Kidney (tissue), 14 donors: Measurements from ENCODE around the gene HOXB2. TPM values are rescaled to one million over a fixed set of nuclear protein-coding genes. Genes with fewer than 3 reads are reported as not detected.

Source experiments
- DNase-seq, 5 donors: peaks; one replicate each; pipeline ENCODE4 v3.0.0-alpha.2; 2013 to 2020
- FAIRE-seq: peaks from 2 replicates; lab custom pipeline; 2012; peaks lifted over from hg19 to GRCh38; lab: Jason Lieb, UNC
- H3K27ac ChIP-seq, 2 donors: one replicate each; pipeline ENCODE4 v1.7.0; 2013; ENCODE audit warnings: low read depth in 2 of 2, low read length in 2 of 2, inconsistent platforms in 1 of 2
- H3K27me3 ChIP-seq: one replicate; pipeline ENCODE4 v1.7.1; 2013; ENCODE audit warnings: low read length, inconsistent platforms; ENCODE audit not compliant: control insufficient read depth, insufficient read depth
- H3K36me3 ChIP-seq, 3 donors: one replicate each; pipeline versions ENCODE4 v1.7.0 to v1.7.1; 2013; ENCODE audit warnings: low read length in 3 of 3, control low read depth in 1 of 3, inconsistent platforms in 1 of 3; ENCODE audit not compliant: insufficient read depth in 3 of 3, control insufficient read depth in 2 of 3
- H3K4me1 ChIP-seq, 3 donors: one replicate each; pipeline versions ENCODE4 v1.7.0 to v1.7.1; 2013; ENCODE audit warnings: low read length in 3 of 3, inconsistent platforms in 1 of 3, low read depth in 1 of 3; ENCODE audit not compliant: control insufficient read depth in 2 of 3, insufficient read depth in 2 of 3
- H3K4me3 ChIP-seq, 3 donors: one replicate each; pipeline versions ENCODE4 v1.7.0 to v1.8.1; 2013; ENCODE audit warnings: low read length in 3 of 3, control low read depth in 1 of 3, inconsistent platforms in 1 of 3
- H3K9ac ChIP-seq, 3 donors: one replicate each; pipeline versions ENCODE4 v1.7.0 to v1.7.1; 2013; ENCODE audit warnings: low read length in 3 of 3, control low read depth in 1 of 3, inconsistent platforms in 1 of 3
- H3K9me3 ChIP-seq, 3 donors: one replicate each; pipeline versions ENCODE4 v1.7.0 to v1.7.1; 2013; ENCODE audit warnings: low read length in 3 of 3, control low read depth in 1 of 3, inconsistent platforms in 1 of 3; ENCODE audit not compliant: control insufficient read depth in 2 of 3, insufficient read depth in 1 of 3
- CTCF ChIP-seq: IDR thresholded peaks from 3 replicates; pipeline ENCODE4 v1.5.1; 2012; ENCODE audit warnings: mild to moderate bottlenecking, moderate library complexity, borderline replicate concordance; ENCODE audit not compliant: insufficient read depth; ENCODE audit errors: extremely low read depth
- intact Hi-C: fragments of 100-400 bp; cut with DNase I; formaldehyde crosslinking; loops from one replicate; pipeline ENCODE4 v1.11.1; 2022
- polyA plus RNA-seq: library from polyadenylated mRNA; stranded (reverse); fragments of 350-450 nt; fragmentation: Illumina TruSeq; extraction: RNeasy Lipid Tissue Mini Kit (QIAGEN cat#74804); gene quantifications from one replicate; pipeline ENCODE4 v1.2.3, GENCODE V29; 2014; ENCODE audit warnings: low read depth, low replicate concordance; ENCODE audit not compliant: insufficient read depth
- total RNA-seq: library from RNA; stranded (reverse); fragmentation: NEBNext Ultra II Directional; extraction: Animal tissue kit (Norgen Biotek cat#: 25700); gene quantifications from one replicate; pipeline ENCODE4 v1.2.1, GENCODE V29; 2021
- donor health status: control.
- donor health status: control.
- donor health status: control.
- donor health status: control.
- donor health status: control.
- donor health status: DM: yes; HTN: yes; CAD: no.
- donor health status: Normal renal cell carcinoma (clear cell type).

The HOXB2 gene
- total and polyA plus RNA-seq, 2 donors from 2014 or later = 30.7 to 61.9 TPM

GRCh38 chr17:48587276-48588073 is 42.6 kb upstream of the HOXB2 start:
- H3K27ac ChIP-seq = peak overlapping the region; percentile 93 to 98
- H3K4me1 ChIP-seq = peaks cover 12 to 31% (median 16%) of the 10 kb centered on the region in 3 donors
- DNase-seq (peak in 3 of 5 donors; percentile 79 to 95 (median 93)), FAIRE-seq (no peak)
- intact Hi-C loops = no loop called here
- no peaks in the 10 kb centered on the region for H3K9me3 ChIP-seq
- no peaks in the 10 kb centered on the region for H3K27me3 ChIP-seq
- TF ChIP-seq CTCF = no peak
- H3K9ac ChIP-seq = peak overlapping the region; percentile 86 to 95 (median 91)
- H3K36me3 ChIP-seq = peaks cover 0 to 5% (median 0%) of the 10 kb centered on the region in 3 donors
- H3K4me3 ChIP-seq = peak overlapping the region; percentile 87 to 93 (median 88)

GRCh38 chr17:48586355-48587258 is 41.7 kb upstream of the HOXB2 start:
- Histone ChIP-seq H3K27me3 (no peaks in the 10 kb centered on the region), H3K27ac (peak overlapping the region; percentile 93 to 98), H3K36me3 (peaks cover 0 to 5% (median 0%) of the 10 kb centered on the region in 3 donors), H3K9me3 (no peaks in the 10 kb centered on the region), H3K4me3 (peak overlapping the region; percentile 87 to 93 (median 88)), H3K9ac (peak overlapping the region; percentile 86 to 95 (median 91)), H3K4me1 (peaks cover 12 to 31% (median 16%) of the 10 kb centered on the region in 3 donors)
- peak in 1 of 5 donors; percentile 73 for DNase-seq
- intact Hi-C loops = no loop called here
- TF ChIP-seq CTCF = no peak
- FAIRE-seq = no peak

DNA sequence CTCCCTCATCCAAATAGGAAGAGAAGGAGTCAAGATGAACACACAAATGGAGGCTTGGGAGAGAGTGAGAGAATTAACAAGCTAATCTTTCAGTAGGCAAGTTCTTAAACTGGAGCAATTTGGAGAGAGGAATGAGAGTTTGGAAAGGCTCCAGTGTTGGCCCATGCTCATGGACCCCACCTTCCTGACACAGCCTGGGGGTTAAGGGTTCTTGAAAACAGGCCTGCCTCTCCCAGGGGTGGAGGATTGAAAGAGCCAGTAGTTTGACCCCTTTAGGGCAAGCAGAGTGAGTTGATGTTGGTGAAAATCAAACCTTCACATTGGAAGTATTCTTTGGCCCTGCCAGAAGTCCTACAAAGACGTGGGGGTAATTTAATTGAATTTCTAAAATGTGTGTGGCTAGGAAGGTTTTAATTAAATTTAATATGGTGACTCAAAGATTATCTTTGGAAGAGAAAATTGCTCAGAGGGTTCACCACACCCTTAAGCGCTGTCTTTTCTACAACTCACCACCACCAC is 39.4 kb upstream of the HOXB2 start:
- peak overlapping the region; percentile 3 to 45 (median 37) for H3K4me3 ChIP-seq
- intact Hi-C loops = no loop called here
- H3K4me1 ChIP-seq = peaks cover 12 to 30% (median 16%) of the 10 kb centered on the region in 3 donors
- no peak for TF ChIP-seq CTCF
- H3K9ac ChIP-seq = peak overlapping the region in 2 of 3 donors; percentile 83 to 91
- H3K9me3 ChIP-seq = no peaks in the 10 kb centered on the region
- H3K27ac ChIP-seq = peak overlapping the region; percentile 93 to 98
- no peaks in the 10 kb centered on the region for H3K27me3 ChIP-seq
- no peak for DNase-seq
- no peak for FAIRE-seq
- peaks cover 0 to 2% (median 0%) of the 10 kb centered on the region in 3 donors for H3K36me3 ChIP-seq
